Mesenchymal stem cell (in vitro differentiated cells and primary cell): ENCODE data around the gene BRD4.

ENCODE experiments used
- DNase-seq: peaks from one replicate; pipeline ENCODE4 v3.0.0-alpha.2; 2013
- H2AFZ ChIP-seq: one replicate; pipeline ENCODE4 v1.6.1; 2013; ENCODE audit warnings: low read depth, mild to moderate bottlenecking, control low read depth, inconsistent platforms, low read length, moderate library complexity
- H2AK5ac ChIP-seq: 2 replicates; pipeline ENCODE4 v1.6.1; 2013; ENCODE audit warnings: low read length, moderate library complexity, mild to moderate bottlenecking, inconsistent platforms; ENCODE audit not compliant: severe bottlenecking
- H2BK120ac ChIP-seq: one replicate; pipeline ENCODE4 v1.6.1; 2013; ENCODE audit warnings: low read depth, mild to moderate bottlenecking, inconsistent platforms, low read length, moderate library complexity
- H2BK12ac ChIP-seq, 2 experiments: one replicate each; pipeline ENCODE4 v1.6.1; 2013; ENCODE audit warnings: inconsistent platforms in 2 of 2, low read length in 2 of 2, mild to moderate bottlenecking in 2 of 2, moderate library complexity in 2 of 2, control low read depth in 1 of 2
- H2BK15ac ChIP-seq: one replicate; pipeline ENCODE4 v1.6.1; 2013; ENCODE audit warnings: mild to moderate bottlenecking, low read depth, inconsistent platforms; ENCODE audit not compliant: poor library complexity, severe bottlenecking
- H2BK5ac ChIP-seq: 2 replicates; pipeline ENCODE4 v1.6.1; 2013; ENCODE audit warnings: low read depth, mild to moderate bottlenecking, low read length, control low read depth, inconsistent platforms; ENCODE audit not compliant: poor library complexity, severe bottlenecking
- H3K14ac ChIP-seq, 2 experiments: one replicate each; pipeline ENCODE4 v1.6.1; 2013; ENCODE audit warnings: inconsistent platforms in 2 of 2, low read length in 2 of 2, control low read depth in 1 of 2, mild to moderate bottlenecking in 1 of 2, moderate library complexity in 1 of 2
- H3K18ac ChIP-seq, 2 experiments: one replicate each; pipeline ENCODE4 v1.6.1; 2013; ENCODE audit warnings: inconsistent platforms in 2 of 2, low read length in 2 of 2, control low read depth in 1 of 2, low read depth in 1 of 2, mild to moderate bottlenecking in 1 of 2
- H3K23ac ChIP-seq, 2 experiments: one replicate each; pipeline ENCODE4 v1.6.1; 2013; ENCODE audit warnings: inconsistent platforms in 2 of 2, low read length in 2 of 2, mild to moderate bottlenecking in 2 of 2, moderate library complexity in 2 of 2, control low read depth in 1 of 2
- H3K27ac ChIP-seq: 2 replicates; pipeline ENCODE4 v1.5.1; 2013; ENCODE audit warnings: mild to moderate bottlenecking, moderate library complexity, low read length, control low read depth, inconsistent platforms; ENCODE audit not compliant: poor library complexity, severe bottlenecking
- H3K27me3 ChIP-seq, 2 experiments: 2 replicates each; pipeline versions ENCODE4 v1.6.1 to v1.7.0; 2013; ENCODE audit warnings: low read length in 2 of 2, mild to moderate bottlenecking in 2 of 2, moderate library complexity in 2 of 2, control low read depth in 1 of 2, inconsistent platforms in 1 of 2; ENCODE audit not compliant: control insufficient read depth in 1 of 2, insufficient read depth in 1 of 2
- H3K36me3 ChIP-seq, 2 experiments: 2 replicates each; pipeline versions ENCODE4 v1.6.1 to v1.7.0; 2013; ENCODE audit warnings: low read length in 2 of 2, control low read depth in 1 of 2, inconsistent platforms in 1 of 2, low read depth in 1 of 2, mild to moderate bottlenecking in 1 of 2; ENCODE audit not compliant: insufficient read depth in 2 of 2, control insufficient read depth in 1 of 2
- H3K4ac ChIP-seq, 2 experiments: one replicate each; pipeline ENCODE4 v1.6.1; 2013; ENCODE audit warnings: inconsistent platforms in 2 of 2, low read length in 2 of 2, mild to moderate bottlenecking in 2 of 2, moderate library complexity in 2 of 2, control low read depth in 1 of 2, low read depth in 1 of 2
- H3K4me1 ChIP-seq: 2 replicates; pipeline ENCODE4 v1.6.1; 2013; ENCODE audit warnings: low read depth, low read length, control low read depth; ENCODE audit not compliant: control insufficient read depth, insufficient read depth
- H3K4me2 ChIP-seq: 2 replicates; pipeline ENCODE4 v1.6.1; 2013; ENCODE audit warnings: low read length, mild to moderate bottlenecking, inconsistent platforms; ENCODE audit not compliant: poor library complexity, severe bottlenecking
- H3K4me3 ChIP-seq, 2 experiments: 2 replicates each; pipeline versions ENCODE4 v1.5.1 to v1.7.0; 2013; ENCODE audit warnings: low read length in 2 of 2, mild to moderate bottlenecking in 2 of 2, control low read depth in 1 of 2, low read depth in 1 of 2; ENCODE audit not compliant: insufficient read depth in 1 of 2
- H3K79me1 ChIP-seq: replicated peaks from 2 replicates; pipeline ENCODE4 v1.6.1; 2013; ENCODE audit warnings: mild to moderate bottlenecking, control low read depth, low read length, inconsistent platforms; ENCODE audit not compliant: poor library complexity, severe bottlenecking
- H3K9ac ChIP-seq: 2 replicates; pipeline ENCODE4 v1.7.0; 2013; ENCODE audit warnings: mild to moderate bottlenecking, low read length, moderate library complexity
- H3K9me3 ChIP-seq: 2 replicates; pipeline ENCODE4 v1.7.0; 2013; ENCODE audit warnings: mild to moderate bottlenecking, low read length; ENCODE audit not compliant: control insufficient read depth
- H4K8ac ChIP-seq: one replicate; pipeline ENCODE4 v1.6.1; 2013; ENCODE audit warnings: inconsistent platforms, mild to moderate bottlenecking, low read length, moderate library complexity
- H4K91ac ChIP-seq: one replicate; pipeline ENCODE4 v1.6.1; 2013; ENCODE audit warnings: mild to moderate bottlenecking, low read length, inconsistent platforms
- WGBS: methylation state at CpG from one replicate; pipeline ENCODE4 v1.1.7; 2013; ENCODE audit warnings: mixed read lengths; 5-methylcytosine and 5-hydroxymethylcytosine counted together

BRD4 gene

DNA sequence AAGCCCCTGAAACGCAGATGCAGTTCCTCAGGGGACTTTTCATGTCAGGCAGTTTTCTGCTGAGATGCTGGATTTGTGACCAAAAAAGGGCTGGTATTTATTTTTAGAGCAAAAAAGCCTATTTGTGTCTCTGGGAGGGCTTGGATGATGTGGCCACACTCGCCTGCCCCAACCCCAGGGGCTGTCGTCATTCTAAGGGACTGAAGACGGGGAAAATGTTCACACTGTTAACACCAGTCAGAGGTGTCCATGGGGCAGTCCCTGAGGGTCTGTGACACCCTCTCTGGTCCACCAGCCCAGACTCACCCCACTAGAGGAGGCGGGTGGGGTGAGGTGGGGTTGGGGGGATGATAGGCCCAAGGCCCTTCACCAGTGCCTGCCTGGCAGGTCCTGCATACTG, 84.2 kb downstream of the BRD4 start:
- no peak overlapping the region for H2AFZ ChIP-seq
- H3K9ac ChIP-seq = peak overlapping the region; percentile 67
- peaks cover 59 to 71% of the 10 kb centered on the region in 2 experiments for H3K36me3 ChIP-seq
- no peak overlapping the region for H3K4me2 ChIP-seq
- no peak overlapping the region for H3K23ac ChIP-seq
- peak overlapping the region; percentile 5 for H2AK5ac ChIP-seq
- no peaks in the 10 kb centered on the region for H3K9me3 ChIP-seq
- no peaks in the 10 kb centered on the region for H3K27me3 ChIP-seq
- H2BK120ac ChIP-seq = no peak overlapping the region
- 76% methylated on average over 5 of the region's 5 CpGs for WGBS
- no peak overlapping the region for H2BK15ac ChIP-seq
- H3K14ac ChIP-seq = no peak overlapping the region
- peaks cover 70% of the 10 kb centered on the region for H3K4me1 ChIP-seq
- H3K27ac ChIP-seq = peak overlapping the region; percentile 89
- peaks cover 44% of the 10 kb centered on the region for H3K79me1 ChIP-seq
- no peak overlapping the region for H4K8ac ChIP-seq
- H3K18ac ChIP-seq = no peak overlapping the region
- no peak overlapping the region for H3K4ac ChIP-seq
- no peak overlapping the region for H3K4me3 ChIP-seq
- no peak overlapping the region for H2BK5ac ChIP-seq
- no peak for DNase-seq
- no peak overlapping the region for H2BK12ac ChIP-seq
- no peak overlapping the region for H4K91ac ChIP-seq

- Histone ChIP-seq H3K14ac (no peak overlapping the region), H3K36me3 (peaks cover 56 to 70% of the 10 kb centered on the region in 2 experiments), H3K27ac (no peak overlapping the region), H2BK5ac (no peak overlapping the region), H3K23ac (no peak overlapping the region), H3K79me1 (peaks cover 44% of the 10 kb centered on the region), H3K4me2 (no peak overlapping the region), H3K4ac (no peak overlapping the region), H3K9me3 (no peaks in the 10 kb centered on the region), H2AFZ (no peak overlapping the region), H4K8ac (no peak overlapping the region), H3K27me3 (no peaks in the 10 kb centered on the region), H3K9ac (peak overlapping the region; percentile 67), H4K91ac (no peak overlapping the region), H2AK5ac (no peak overlapping the region), H3K4me3 (no peak overlapping the region), H3K4me1 (peaks cover 65% of the 10 kb centered on the region), H2BK120ac (no peak overlapping the region), H2BK12ac (no peak overlapping the region), H3K18ac (no peak overlapping the region), H2BK15ac (no peak overlapping the region)
- no peak for DNase-seq
- WGBS = 95% methylated on average over 19 of the region's 20 CpGs
These were observed 85.0 kb downstream of the BRD4 start for GRCh38 chr19:15247107-15248014.

- Histone ChIP-seq H3K36me3 (peaks cover 60 to 78% of the 10 kb centered on the region in 2 experiments), H3K79me1 (peaks cover 50% of the 10 kb centered on the region), H2AK5ac (no peak overlapping the region), H3K4me3 (no peak overlapping the region), H3K4me1 (peaks cover 58% of the 10 kb centered on the region), H4K91ac (no peak overlapping the region), H3K23ac (no peak overlapping the region), H3K18ac (no peak overlapping the region), H3K9ac (no peak overlapping the region), H3K27me3 (no peaks in the 10 kb centered on the region), H2BK15ac (no peak overlapping the region), H3K27ac (no peak overlapping the region), H3K9me3 (no peaks in the 10 kb centered on the region), H4K8ac (no peak overlapping the region), H3K14ac (no peak overlapping the region), H2BK5ac (no peak overlapping the region), H2AFZ (no peak overlapping the region), H2BK120ac (no peak overlapping the region), H3K4ac (no peak overlapping the region), H3K4me2 (no peak overlapping the region), H2BK12ac (no peak overlapping the region)
- WGBS = 97% methylated on average over 5 of the region's 5 CpGs
- DNase-seq = no peak
These were observed 86.2 kb downstream of the BRD4 start for GRCh38 chr19:15246198-15246481.

DNA sequence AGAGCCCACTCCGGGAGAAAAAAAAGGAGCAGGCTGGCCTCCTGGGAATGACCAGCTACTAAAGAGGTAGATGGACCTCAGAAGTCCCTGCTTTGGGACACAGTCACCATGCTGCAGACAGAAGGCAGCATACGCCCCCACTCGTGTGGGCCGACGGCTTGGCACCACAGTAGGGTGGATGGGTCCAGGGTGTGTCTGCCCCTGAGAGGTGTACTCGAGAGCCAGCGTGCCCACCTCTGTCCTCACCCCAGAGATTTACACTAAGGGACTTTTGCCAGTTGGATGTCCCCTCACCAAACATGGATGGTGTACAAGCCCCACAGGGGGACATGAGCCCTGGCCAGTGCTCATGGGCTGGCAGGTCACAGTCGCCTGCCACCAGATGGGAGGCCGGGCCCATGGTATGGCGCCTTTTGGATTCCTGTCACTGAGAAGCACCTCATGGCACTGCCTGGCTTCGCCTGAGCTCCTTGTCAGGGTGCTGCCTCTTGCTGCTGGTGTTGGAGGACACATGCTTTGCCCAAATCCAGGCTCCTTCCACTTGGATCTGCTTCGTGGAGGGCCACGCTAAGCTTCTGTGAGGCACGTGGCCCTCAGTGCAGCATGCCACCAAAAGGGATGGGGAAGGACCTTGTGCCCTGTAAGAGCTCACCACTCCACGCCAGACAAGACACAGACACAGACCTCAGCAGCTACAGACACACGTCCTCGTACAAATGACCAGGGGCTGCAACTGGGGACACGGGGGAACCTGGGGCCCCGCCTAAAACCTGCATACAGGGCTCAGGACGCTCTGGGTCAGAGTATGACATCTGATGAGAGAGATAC, 86.8 kb downstream of the BRD4 start:
- Histone ChIP-seq H3K4me1 (peaks cover 53% of the 10 kb centered on the region), H2AK5ac (no peak overlapping the region), H3K9ac (no peak overlapping the region), H3K4me2 (no peak overlapping the region), H4K91ac (no peak overlapping the region), H3K36me3 (peaks cover 66 to 79% of the 10 kb centered on the region in 2 experiments), H4K8ac (no peak overlapping the region), H3K9me3 (no peaks in the 10 kb centered on the region), H3K23ac (no peak overlapping the region), H3K27me3 (no peaks in the 10 kb centered on the region), H3K4ac (no peak overlapping the region), H3K79me1 (peaks cover 55% of the 10 kb centered on the region), H2BK12ac (no peak overlapping the region), H2BK15ac (no peak overlapping the region), H2BK5ac (no peak overlapping the region), H3K14ac (no peak overlapping the region), H2AFZ (no peak overlapping the region), H2BK120ac (no peak overlapping the region), H3K27ac (no peak overlapping the region), H3K18ac (no peak overlapping the region), H3K4me3 (no peak overlapping the region)
- no peak for DNase-seq
- 96% methylated on average over 19 of the region's 20 CpGs for WGBS
